Measurements from ENCODE around the gene NECTIN1. TPM values are rescaled to one million over a fixed set of nuclear protein-coding genes. Genes with fewer than 3 reads are reported as not detected.

The NECTIN1 gene, protein sequence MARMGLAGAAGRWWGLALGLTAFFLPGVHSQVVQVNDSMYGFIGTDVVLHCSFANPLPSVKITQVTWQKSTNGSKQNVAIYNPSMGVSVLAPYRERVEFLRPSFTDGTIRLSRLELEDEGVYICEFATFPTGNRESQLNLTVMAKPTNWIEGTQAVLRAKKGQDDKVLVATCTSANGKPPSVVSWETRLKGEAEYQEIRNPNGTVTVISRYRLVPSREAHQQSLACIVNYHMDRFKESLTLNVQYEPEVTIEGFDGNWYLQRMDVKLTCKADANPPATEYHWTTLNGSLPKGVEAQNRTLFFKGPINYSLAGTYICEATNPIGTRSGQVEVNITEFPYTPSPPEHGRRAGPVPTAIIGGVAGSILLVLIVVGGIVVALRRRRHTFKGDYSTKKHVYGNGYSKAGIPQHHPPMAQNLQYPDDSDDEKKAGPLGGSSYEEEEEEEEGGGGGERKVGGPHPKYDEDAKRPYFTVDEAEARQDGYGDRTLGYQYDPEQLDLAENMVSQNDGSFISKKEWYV
- total RNA-seq (2014; rRNA removed; shearing (Covaris generic)), result 1.9 and 2.7 TPM in 2 replicates
- 9.3 and 10.0 TPM in 2 replicates for polyA plus RNA-seq (2015; cell fraction: cytosol; rRNA removed)
- polyA plus RNA-seq (2015; cell fraction: nucleus; rRNA removed), result 1.7 and 3.1 TPM in 2 replicates

DNA sequence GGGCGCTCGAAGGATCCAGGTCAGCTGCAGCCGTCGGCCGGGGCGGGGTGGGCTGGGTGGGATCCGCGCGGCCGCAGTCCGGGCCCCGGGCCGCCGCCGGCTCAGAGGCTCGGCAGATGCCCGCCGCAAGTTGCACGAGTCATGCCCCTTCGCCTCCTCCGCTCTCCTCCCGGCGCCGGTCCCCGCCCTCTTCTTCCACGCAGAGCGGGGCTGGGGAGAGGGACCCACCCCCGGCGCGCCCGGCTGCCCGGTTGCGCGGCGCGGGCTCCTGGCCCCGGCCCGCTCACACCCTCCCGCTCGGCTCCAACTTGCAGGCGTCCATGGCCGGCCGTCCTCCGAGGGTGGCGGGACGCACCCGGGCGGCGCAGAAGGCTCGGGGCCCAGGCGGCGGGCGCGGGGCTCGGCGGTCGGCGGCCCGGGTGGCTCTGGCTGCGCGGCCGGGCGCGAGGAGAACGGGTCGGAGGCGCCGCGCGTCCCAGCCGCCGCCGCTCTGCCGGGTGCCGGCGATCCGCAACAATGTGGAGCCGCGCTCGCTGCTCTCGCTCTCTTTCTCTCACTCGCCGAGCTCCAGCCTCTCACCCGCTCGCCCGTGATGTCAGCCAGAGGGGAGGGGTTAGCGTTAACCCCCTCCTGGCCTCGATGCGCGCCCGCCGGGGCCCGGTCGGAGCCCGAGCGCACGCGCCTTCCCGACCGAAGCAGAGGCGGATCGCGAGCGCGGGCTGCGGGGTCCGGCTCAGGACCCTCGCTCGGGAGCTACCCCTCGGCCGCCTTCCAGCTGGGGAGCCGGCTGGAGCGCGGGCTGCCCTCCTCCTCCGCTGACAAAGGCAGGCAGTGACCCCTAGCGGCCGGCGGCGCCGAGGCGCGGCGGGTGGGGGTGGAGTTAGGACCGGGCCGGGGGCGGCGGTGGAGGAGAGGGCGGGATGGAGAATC lies at the start of gene NECTIN1:
TSS of gene NECTIN1 (minus strand) at position 550 of the 930 bp plus-strand sequence. CDS start 647 bp downstream, outside the sequence.
- DNase-seq (ENCODE audit: low read depth, low spot score), result peak; percentile 75
- in situ Hi-C loops (cut with HindIII; ENCODE audit: low pct_unique_long_range_greater_than_20kb, low sequenced_read_pairs), result no loop called here

DNA sequence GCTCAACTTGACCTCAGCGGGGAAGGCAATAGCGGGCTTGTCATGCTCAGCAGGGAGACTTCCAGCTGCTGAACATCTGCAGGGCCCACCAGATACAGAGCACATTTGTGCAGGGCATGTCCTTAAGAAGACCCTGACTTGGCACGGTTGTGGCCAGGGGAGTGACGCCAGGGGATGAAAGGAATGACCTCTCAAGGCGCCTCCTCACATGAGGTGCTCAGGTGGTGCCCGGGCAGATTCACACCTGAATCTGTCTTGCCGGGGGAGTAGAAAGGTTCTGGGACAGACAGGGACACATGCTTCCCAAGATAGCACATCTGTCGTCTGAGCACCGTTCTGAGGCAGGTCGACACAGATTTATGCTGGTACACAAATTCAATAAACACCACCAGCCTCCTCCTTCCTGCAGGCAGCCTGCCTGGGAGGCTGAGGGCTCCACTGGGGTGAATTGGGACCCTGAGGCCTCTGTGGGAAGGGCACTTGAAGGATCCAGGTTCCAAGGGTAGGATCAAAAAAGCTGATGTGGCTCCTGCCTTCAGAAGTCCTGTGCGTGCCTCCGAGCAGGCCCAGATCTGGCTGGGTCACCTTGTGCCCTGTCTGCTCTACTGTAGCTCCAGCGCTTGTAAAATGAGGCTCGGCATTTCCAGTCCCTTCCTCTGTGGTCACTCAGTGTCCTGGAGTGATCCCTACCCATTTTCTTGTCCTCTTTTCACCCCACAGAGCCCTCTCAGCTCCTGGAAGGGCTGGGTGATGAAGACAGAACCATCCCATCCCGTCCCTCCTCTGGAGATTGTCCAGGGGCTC lies 49.6 kb upstream of the NECTIN1 start:
- DNase-seq (ENCODE audit: low read depth, low spot score), result no peak
- in situ Hi-C loops (cut with HindIII; ENCODE audit: low pct_unique_long_range_greater_than_20kb, low sequenced_read_pairs), result no loop called here

DNA sequence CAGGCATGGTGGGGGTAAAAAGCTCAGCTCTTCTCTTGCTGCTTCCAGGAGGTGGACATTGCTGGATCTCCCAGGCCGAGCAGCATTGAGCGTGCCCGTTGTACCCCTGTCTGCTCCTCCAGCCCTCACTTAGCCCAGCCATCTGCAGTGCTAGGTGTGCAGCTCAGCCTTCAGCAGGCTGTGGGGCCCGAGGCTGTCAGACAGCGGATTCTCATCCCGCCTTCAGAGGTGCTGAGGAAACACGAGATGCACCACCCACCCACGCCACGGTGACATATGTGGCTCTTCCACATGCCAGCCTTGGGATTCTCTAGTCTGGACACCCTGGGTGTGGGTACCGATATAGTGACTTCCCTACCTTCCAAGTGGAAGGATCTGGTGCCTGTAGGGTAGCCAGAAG lies 48.9 kb upstream of the NECTIN1 start:
- in situ Hi-C loops (cut with HindIII; ENCODE audit: low pct_unique_long_range_greater_than_20kb, low sequenced_read_pairs), result no loop called here
- DNase-seq (ENCODE audit: low read depth, low spot score), result no peak

DNA sequence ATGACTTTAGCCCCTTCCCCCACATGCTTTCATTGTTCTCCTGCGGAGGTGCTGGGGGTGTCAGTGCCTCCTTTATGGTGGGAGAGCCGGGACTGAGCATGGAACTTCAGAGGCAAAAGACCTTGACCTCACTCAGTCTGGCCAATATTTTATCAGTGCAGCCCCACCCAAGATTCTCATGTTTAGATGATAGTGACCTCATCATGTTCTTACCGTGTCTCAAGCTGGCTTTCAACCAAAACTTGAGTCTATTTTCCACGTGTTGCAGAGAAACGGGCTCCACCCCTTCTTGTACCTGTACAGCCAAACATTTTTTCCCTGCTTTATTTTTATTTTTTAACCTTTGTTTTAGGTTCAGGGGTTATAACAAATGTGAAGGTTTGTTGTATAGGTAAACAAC lies 47.7 kb upstream of the NECTIN1 start:
- no peak for DNase-seq (ENCODE audit: low read depth, low spot score)
- in situ Hi-C loops (cut with HindIII; ENCODE audit: low pct_unique_long_range_greater_than_20kb, low sequenced_read_pairs), result no loop called here

DNA sequence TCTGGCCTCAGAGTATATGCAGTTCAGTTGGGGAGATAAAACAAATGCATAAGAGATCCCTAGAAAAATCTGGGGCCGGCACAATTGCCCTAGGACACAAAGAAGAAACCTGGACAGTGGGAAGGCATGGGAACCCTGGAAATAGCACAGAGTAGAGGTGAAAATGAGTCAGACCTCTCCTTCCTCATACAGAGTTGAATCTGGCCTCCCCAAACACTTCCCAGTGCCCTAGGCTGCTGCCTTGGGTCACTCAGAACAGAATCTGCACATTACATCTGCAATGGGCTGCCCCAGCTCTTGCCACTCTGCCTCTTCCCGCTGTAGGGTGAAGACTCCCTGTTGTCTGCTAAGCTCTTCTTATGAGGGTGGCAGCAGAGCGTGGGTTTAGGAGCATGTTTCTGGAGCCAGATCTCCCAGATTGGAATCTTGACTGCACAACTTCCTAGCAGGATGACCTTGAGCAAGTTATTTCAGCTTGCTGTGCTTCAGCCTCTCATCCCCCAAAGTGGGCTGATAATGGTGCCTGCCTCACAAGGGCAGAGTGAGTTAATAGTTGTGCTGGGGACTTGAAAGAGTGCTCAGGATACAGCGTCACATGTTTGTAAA lies 47.1 kb upstream of the NECTIN1 start:
- in situ Hi-C loops (cut with HindIII; ENCODE audit: low pct_unique_long_range_greater_than_20kb, low sequenced_read_pairs), result no loop called here
- DNase-seq (ENCODE audit: low read depth, low spot score), result no peak

DNA sequence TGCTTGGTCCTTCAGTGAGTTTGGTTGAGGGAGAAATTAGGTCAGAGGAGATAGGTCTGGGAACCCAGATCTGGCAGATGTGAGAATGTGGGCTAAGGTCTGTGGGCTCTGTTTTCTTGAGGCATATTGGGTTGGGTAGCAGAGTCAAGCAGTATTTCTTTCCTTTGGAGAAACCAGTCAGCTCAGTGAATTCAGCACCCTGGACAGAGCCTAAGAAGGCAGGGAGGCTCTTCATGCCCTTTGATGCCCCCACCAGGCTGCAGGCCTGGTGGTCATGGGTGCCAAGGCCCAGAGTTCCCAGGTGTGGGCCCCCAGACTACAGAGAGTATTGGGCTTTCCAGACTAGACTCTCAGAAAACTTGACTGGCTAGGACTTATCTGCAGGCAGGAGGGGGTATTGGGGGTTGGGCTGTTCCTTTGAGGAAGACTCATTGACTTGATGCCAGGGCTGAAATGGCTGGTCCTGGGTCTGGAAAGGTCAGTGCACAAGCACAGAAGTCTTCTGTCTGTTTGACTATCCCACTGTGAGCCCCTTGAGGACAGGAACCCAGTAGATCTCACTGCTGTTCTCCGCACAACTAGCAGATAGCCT lies 45.3 kb upstream of the NECTIN1 start:
- in situ Hi-C loops (cut with HindIII; ENCODE audit: low pct_unique_long_range_greater_than_20kb, low sequenced_read_pairs), result no loop called here
- DNase-seq (ENCODE audit: low read depth, low spot score), result no peak

DNA sequence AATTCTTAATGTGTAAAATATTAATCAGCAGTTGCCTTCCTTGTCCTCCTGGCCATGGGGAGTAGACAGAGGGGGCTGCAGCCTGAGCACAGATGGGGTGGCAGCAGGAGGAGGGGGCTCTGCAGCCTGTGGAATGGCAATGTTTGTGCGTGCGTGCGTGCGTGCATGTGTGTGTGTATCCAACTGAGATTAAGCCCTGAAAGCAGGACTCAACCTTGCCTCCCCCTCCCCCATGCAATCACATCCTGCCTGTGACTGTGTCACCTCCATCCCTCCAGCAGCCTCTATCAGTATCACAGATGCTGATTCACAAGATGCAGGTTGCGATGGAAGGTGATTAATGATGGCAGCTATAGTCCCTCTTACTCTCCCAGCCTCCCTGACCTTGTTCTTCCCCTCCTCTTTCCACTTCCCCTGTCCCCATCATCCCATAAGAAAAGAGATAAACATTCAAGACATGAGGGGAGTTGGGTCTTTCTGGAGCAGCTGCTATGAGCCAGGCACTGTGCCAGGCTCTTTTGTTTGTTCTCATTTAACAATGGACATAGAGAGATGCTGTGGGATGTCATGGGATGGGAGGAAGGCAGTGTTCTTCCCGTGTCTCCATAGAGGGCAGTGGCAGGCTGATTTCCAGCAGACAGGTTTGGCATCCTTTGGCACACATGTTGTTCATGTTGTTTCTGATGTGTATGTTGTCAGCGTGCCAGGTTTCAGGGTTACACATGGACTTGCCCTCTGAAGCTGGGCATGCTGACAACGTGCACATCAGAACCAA lies 43.8 kb upstream of the NECTIN1 start:
- in situ Hi-C loops (cut with HindIII; ENCODE audit: low pct_unique_long_range_greater_than_20kb, low sequenced_read_pairs), result no loop called here
- no peak for DNase-seq (ENCODE audit: low read depth, low spot score)

DNA sequence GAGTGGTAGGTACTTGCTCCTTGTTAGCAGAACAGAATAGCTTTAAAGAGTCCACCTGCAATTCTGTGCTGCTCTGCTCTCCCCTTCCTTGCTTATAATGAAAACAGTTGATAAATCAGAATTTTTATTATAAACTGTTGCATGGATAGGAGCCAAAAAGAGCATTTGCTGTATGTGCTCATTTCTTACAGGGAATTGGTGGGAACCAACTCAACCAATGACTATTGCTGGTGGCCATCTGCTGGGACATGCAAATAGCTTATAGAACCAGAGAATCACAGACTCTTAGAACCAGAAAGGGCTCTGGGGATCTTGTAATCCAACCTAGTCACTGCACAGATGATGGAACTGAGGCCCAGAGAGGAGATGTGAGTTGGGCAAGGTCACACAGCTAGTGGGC lies 43.1 kb upstream of the NECTIN1 start:
- DNase-seq (ENCODE audit: low read depth, low spot score), result no peak
- in situ Hi-C loops (cut with HindIII; ENCODE audit: low pct_unique_long_range_greater_than_20kb, low sequenced_read_pairs), result no loop called here

DNA sequence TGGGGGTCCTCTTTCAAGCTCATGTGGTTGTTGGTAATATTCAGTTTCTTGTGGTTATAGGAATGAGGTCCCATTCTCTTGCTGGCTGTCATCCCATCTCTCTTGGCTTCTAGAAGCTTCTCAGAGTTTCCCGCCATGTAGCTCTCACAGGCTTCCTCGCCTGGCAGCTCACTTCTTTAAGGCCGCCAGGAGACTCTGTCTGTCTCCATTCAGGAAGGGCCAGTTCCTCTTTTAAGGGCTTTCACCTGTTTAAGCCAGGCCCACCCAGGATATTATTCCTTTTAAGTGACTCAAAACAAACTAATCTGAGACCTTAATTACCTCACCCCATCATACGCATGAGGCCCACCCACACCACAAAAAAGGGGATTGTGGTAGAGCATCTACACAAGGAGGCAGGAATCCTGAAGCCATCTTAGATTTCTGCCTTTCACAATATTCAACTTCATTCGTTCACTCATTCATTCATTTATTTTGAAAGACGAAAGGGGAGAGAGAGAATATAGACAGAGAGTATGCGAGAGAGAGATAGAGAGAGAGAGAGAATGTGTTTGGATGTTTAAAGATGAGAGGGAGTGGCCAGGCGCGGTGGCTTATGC lies 42.3 kb upstream of the NECTIN1 start:
- in situ Hi-C loops (cut with HindIII; ENCODE audit: low pct_unique_long_range_greater_than_20kb, low sequenced_read_pairs), result no loop called here
- DNase-seq (ENCODE audit: low read depth, low spot score), result no peak

DNA sequence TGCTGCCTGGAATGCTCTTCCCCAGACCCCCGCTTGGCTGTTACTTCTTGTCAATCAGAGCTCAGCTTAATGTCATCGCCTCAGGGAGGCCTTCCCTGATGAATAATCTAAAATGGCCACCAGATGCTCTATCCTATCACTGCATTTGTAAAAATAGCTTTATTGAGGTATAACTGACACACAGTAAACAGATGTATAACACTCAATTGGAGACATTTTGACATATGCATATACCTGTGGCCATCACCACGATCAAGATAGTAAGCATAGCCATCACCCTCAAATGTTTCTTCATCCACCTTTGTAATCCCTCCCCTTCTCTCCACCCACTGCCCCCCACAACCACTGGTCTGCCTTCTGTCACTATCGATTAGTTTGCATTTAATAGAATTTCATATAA lies 36.6 kb upstream of the NECTIN1 start:
- DNase-seq (ENCODE audit: low read depth, low spot score), result no peak
- in situ Hi-C loops (cut with HindIII; ENCODE audit: low pct_unique_long_range_greater_than_20kb, low sequenced_read_pairs), result no loop called here

DNA sequence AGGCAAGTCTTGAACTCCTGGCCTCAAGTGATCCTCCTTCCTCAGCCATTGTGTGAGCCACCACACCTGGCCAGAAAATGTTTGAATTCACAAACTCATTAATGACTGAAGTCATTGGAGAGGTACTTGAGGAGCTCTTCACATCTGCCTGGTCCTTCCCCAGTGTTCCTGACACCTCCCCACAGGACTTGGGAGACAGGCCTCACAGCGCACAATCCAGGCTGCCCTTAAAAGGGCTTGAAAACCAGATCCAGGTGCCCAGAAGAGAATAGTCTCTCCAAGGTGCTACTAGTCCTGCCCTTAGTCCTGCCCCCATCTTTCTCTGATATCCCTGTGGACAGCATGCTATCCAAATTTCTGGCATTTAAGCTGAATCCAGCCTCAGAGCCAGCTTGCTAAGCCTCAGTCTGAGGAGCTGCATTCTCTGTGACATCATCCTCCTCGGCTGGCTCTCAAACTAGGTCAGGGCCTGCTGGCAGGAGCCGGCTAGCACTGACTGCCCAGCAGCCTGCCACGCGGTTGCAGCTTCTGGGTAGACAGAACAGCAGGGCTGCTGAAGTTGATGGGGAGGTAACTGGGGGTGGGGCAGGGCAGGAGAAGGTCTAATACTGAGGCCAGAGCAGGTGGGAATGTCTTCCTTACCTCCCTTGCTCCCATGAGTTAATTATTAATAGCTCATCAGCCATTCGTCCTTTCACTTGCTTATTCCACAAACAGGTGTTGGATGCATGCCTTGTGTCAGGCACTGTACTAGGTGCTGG lies 35.3 kb upstream of the NECTIN1 start:
- DNase-seq (ENCODE audit: low read depth, low spot score), result no peak
- in situ Hi-C loops (cut with HindIII; ENCODE audit: low pct_unique_long_range_greater_than_20kb, low sequenced_read_pairs), result no loop called here

DNA sequence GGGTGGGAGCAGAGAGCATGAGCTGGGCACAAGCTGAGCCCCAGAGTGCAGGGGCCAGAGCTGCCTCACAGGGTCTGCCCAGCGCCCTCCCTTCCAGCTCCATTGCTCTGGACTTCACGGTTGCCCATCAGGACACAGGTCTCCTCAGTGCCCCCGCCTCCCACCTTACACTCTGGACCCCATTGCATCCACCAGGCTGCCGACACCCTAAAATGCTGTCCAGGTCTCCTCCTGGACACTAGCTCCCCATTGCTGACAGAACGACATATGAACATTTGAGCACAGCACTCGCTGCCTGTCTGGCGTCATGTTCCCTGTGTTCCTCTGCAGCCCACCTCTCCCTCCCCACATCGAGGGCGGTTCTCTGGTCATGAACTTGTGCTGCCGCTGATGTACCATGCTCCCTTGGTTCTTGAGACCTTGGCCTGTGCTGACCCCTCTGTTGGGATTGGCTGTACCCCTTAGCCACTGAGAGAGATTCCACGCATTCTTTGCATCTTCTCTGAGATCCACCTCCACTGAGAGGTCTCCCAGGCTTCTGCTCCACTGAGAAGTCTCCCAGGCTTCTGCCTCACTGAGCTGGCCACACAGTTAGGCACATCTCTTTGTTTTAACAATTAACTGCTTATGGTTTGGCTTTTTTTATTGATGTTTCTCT lies 34.2 kb upstream of the NECTIN1 start:
- in situ Hi-C loops (cut with HindIII; ENCODE audit: low pct_unique_long_range_greater_than_20kb, low sequenced_read_pairs), result no loop called here
- no peak for DNase-seq (ENCODE audit: low read depth, low spot score)

DNA sequence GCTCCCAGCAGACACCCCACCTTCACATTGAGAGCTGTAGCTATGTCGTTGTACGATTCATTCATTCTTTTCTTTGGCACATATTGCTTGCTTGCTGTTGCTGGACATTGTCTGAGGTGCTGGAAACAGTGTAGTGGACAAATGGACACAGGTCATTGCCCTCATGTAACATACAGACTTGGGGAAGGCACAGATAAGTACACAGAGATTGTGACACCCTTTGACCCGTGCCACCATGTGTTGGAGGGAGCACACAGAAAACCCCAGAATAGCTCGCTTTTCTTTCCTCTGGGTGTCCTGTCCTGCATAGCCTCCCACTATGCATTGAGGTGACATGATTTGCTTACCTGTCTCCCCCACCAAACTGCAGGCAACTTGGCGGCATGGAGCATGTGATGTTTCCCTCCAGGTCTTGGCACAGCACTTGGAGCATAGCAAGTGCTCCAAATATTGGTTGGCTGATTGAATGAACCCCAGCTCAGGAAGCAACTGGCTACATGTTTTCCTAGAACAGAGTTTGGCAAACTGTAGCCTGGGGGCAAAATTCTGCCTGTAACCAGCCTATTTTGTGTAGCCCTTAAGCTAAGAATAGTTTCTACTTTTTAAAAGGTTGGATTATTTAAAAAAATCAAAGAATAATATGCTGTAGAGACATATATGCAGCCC lies 30.9 kb upstream of the NECTIN1 start:
- DNase-seq (ENCODE audit: low read depth, low spot score), result no peak
- in situ Hi-C loops (cut with HindIII; ENCODE audit: low pct_unique_long_range_greater_than_20kb, low sequenced_read_pairs), result no loop called here

DNA sequence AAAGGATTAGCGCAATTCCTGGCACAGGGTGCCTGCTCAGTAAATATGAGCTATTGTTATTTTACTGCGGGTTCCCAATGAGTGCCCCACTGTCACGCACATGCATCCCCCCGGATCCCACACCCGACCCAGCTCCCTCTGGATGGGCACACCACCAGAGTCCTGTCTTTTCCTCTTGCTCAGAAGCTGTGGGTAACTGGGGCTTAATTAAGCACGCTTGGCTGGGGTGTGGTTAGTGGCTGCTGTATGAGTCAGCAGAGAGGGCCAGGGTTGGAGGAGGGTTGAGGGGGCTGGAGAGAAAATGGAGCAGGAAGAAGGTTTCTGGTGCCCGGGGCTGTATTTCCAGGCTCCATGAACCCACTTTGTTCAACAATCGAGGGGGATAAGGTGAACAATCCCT lies 30.3 kb upstream of the NECTIN1 start:
- no peak for DNase-seq (ENCODE audit: low read depth, low spot score)
- in situ Hi-C loops (cut with HindIII; ENCODE audit: low pct_unique_long_range_greater_than_20kb, low sequenced_read_pairs), result no loop called here
